Measurements from ENCODE around the gene SFRP2. TPM values are rescaled to one million over a fixed set of nuclear protein-coding genes. Genes with fewer than 3 reads are reported as not detected.

SFRP2 gene
- total and polyA plus RNA-seq, 4 donors: 0.08 to 0.09 TPM; not detected in 2

DNA sequence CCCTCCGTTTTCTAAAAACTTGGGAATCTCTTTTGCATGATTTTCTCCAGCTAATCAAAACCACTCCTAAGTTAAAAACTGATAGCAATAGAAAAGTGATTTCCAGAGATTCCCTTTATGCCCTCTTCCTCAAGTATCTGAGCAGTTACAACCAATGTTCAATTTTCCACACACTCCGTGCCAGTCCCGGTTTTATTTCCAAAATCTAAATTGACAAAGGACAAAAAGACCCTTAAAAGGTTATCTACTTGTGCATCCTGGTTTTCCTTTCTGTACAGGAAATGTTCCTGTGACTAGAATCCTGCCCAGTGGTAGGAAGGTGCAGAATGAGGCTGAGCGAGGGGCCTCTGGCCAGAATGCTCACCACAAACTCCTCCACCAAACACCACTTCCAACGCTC, 1.3 kb downstream of the SFRP2 start:
- no peak overlapping the region for H3K27ac ChIP-seq (ENCODE audit: low read depth in 1 of 2, low read length in 2 of 2)

DNA sequence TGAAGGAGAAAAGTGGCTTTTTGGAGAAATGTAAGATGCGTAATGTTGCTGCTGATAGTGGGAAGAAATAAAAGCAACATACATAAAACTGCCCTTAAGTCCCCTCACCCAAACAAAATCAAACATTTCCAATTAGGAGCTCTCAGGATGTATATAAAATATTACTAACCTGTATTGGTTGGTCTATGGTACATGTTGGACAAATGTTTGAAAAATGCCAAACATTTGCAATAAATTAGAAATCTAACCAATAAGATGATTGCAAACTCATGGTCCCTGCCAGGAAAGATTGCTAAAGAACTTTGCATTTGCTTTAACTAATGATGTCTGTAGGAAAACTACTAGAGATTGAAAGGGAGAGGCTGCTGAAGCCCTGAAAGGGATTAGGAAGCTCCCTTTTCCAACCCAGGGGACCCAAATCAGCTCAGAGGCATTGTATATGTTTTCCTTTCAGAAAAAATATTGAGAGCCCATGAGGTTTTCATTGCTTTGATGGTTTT, 1.8 kb downstream of the SFRP2 start:
- Histone ChIP-seq H3K27me3 (ENCODE audit: control insufficient read depth in 4 of 4, insufficient read depth in 4 of 4, low read length in 3 of 4) (peaks cover 0 to 43% (median 22%) of the 10 kb centered on the region in 4 donors), H3K27ac (ENCODE audit: low read depth in 1 of 2, low read length in 2 of 2) (no peak overlapping the region), H3K9me3 (ENCODE audit: control insufficient read depth in 4 of 4, low read length in 3 of 4) (no peaks in the 10 kb centered on the region), H3K9ac (ENCODE audit: low read depth in 1 of 2, low read length in 2 of 2) (no peak overlapping the region), H3K4me1 (ENCODE audit: control insufficient read depth in 4 of 4, insufficient read depth in 4 of 4, low read length in 3 of 4) (peaks cover 8 to 33% (median 20%) of the 10 kb centered on the region in 4 donors), H3K36me3 (ENCODE audit: control insufficient read depth in 4 of 4, insufficient read depth in 3 of 4, low read depth in 1 of 4, low read length in 3 of 4) (no peaks in the 10 kb centered on the region), H3K4me3 (ENCODE audit: low read depth in 1 of 3, low read length in 3 of 3) (no peak overlapping the region)
- no peak for DNase-seq (ENCODE audit: low spot score)
- TF ChIP-seq NR2F2 (IDR thresholded peaks at IDR 0.05) (no peak), HNF4G (IDR thresholded peaks at IDR 0.05) (no peak), ATF3 (IDR thresholded peaks at IDR 0.05) (no peak), EGR1 (IDR thresholded peaks at IDR 0.05; ENCODE audit: low read depth in 2 of 2) (no peak), TAF1 (conservative IDR thresholded peaks at IDR 0.05) (no peak), FOXA2 (IDR thresholded peaks at IDR 0.05) (no peak), RAD21 (IDR thresholded peaks at IDR 0.05) (no peak), REST (IDR thresholded peaks at IDR 0.05) (no peak), HNF4A (conservative IDR thresholded peaks at IDR 0.05) (no peak), JUND (IDR thresholded peaks at IDR 0.05) (no peak), CTCF (IDR thresholded peaks at IDR 0.05; ENCODE audit: low read depth, low read length, missing input control) (no peak)
- TF ChIP-seq, protein P1, sequence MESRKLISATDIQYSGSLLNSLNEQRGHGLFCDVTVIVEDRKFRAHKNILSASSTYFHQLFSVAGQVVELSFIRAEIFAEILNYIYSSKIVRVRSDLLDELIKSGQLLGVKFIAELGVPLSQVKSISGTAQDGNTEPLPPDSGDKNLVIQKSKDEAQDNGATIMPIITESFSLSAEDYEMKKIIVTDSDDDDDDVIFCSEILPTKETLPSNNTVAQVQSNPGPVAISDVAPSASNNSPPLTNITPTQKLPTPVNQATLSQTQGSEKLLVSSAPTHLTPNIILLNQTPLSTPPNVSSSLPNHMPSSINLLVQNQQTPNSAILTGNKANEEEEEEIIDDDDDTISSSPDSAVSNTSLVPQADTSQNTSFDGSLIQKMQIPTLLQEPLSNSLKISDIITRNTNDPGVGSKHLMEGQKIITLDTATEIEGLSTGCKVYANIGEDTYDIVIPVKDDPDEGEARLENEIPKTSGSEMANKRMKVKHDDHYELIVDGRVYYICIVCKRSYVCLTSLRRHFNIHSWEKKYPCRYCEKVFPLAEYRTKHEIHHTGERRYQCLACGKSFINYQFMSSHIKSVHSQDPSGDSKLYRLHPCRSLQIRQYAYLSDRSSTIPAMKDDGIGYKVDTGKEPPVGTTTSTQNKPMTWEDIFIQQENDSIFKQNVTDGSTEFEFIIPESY (IDR thresholded peaks at IDR 0.05): no peak
- WGBS: 62% methylated on average over 1 of the region's 1 CpG

More for the DNA sequence above, 1.3 kb downstream of the SFRP2 start:
- WGBS: 15% methylated on average over 5 of the region's 5 CpGs
- Histone ChIP-seq H3K4me3 (ENCODE audit: low read depth in 1 of 3, low read length in 3 of 3) (no peak overlapping the region), H3K9me3 (ENCODE audit: control insufficient read depth in 4 of 4, low read length in 3 of 4) (no peaks in the 10 kb centered on the region), H3K4me1 (ENCODE audit: control insufficient read depth in 4 of 4, insufficient read depth in 4 of 4, low read length in 3 of 4) (peaks cover 13 to 38% (median 23%) of the 10 kb centered on the region in 4 donors), H3K36me3 (ENCODE audit: control insufficient read depth in 4 of 4, insufficient read depth in 3 of 4, low read depth in 1 of 4, low read length in 3 of 4) (no peaks in the 10 kb centered on the region), H3K27me3 (ENCODE audit: control insufficient read depth in 4 of 4, insufficient read depth in 4 of 4, low read length in 3 of 4) (peaks cover 0 to 47% (median 22%) of the 10 kb centered on the region in 4 donors), H3K9ac (ENCODE audit: low read depth in 1 of 2, low read length in 2 of 2) (no peak overlapping the region)
- TF ChIP-seq CTCF (IDR thresholded peaks at IDR 0.05; ENCODE audit: low read depth, low read length, missing input control) (no peak), SP1 (IDR thresholded peaks at IDR 0.05) (no peak), YY1 (IDR thresholded peaks at IDR 0.05) (no peak), HNF4G (IDR thresholded peaks at IDR 0.05) (no peak)
- DNase-seq (ENCODE audit: low spot score): no peak
